Mononuclear cell (primary cell): ENCODE data around the gene SELENON. TPM values are rescaled to one million over a fixed set of nuclear protein-coding genes. Genes with fewer than 3 reads are reported as not detected.

Experiments
- H3K27me3 ChIP-seq: 2 replicates; pipeline ENCODE4 v1.6.0; 2011; ENCODE audit warnings: low read length, control low read depth; ENCODE audit not compliant: insufficient read depth
- H3K4me1 ChIP-seq: 2 replicates; pipeline ENCODE4 v1.5.1; 2011; ENCODE audit warnings: mild to moderate bottlenecking, low read length, control low read depth; ENCODE audit not compliant: insufficient read depth
- H3K4me3 ChIP-seq: 2 replicates; pipeline ENCODE4 v1.5.1; 2011; ENCODE audit warnings: mild to moderate bottlenecking, low read length, moderate library complexity
- H3K9me3 ChIP-seq: 2 replicates; pipeline ENCODE4 v1.5.1; 2011; ENCODE audit warnings: low read depth, mild to moderate bottlenecking, control low read depth, low read length
- total RNA-seq: library from RNA; depleted of rRNA; stranded (reverse); fragments of >200 nt; gene quantifications from one replicate; pipeline ENCODE4 v1.2.3, GENCODE V29; 2012

Gene SELENON
- 13.4 TPM for total RNA-seq

- Histone ChIP-seq H3K27me3 (no peaks in the 10 kb centered on the region), H3K4me3 (peak within 1 kb of the TSS; percentile 29), H3K9me3 (no peaks in the 10 kb centered on the region), H3K4me1 (peaks cover 53% of the 10 kb centered on the region)
Observed at GRCh38 chr1:25799935-25800702, at the start of gene SELENON. Gene SELENON (plus strand): TSS chr1:25800193. CDS start chr1:25800231, 38 bp downstream.

GRCh38 chr1:25750923-25751605 lies 48.9 kb upstream of the SELENON start:
- H3K27me3 ChIP-seq, result no peaks in the 10 kb centered on the region
- H3K4me1 ChIP-seq, result peaks cover 16% of the 10 kb centered on the region
- no peaks in the 10 kb centered on the region for H3K9me3 ChIP-seq
- H3K4me3 ChIP-seq, result no peak overlapping the region

- H3K9me3 ChIP-seq, result no peaks in the 10 kb centered on the region
- H3K4me3 ChIP-seq, result no peak overlapping the region
- H3K27me3 ChIP-seq, result no peaks in the 10 kb centered on the region
- peaks cover 21% of the 10 kb centered on the region for H3K4me1 ChIP-seq
Observed at GRCh38 chr1:25754470-25755181, 45.4 kb upstream of the SELENON start.

- H3K27me3 ChIP-seq, result no peaks in the 10 kb centered on the region
- peaks cover 21% of the 10 kb centered on the region for H3K4me1 ChIP-seq
- no peaks in the 10 kb centered on the region for H3K9me3 ChIP-seq
- no peak overlapping the region for H3K4me3 ChIP-seq
Observed at GRCh38 chr1:25755475-25756125, 44.4 kb upstream of the SELENON start.

GRCh38 chr1:25756215-25756614 lies 43.8 kb upstream of the SELENON start:
- Histone ChIP-seq H3K4me1 (peaks cover 21% of the 10 kb centered on the region), H3K4me3 (no peak overlapping the region), H3K9me3 (no peaks in the 10 kb centered on the region), H3K27me3 (no peaks in the 10 kb centered on the region)

GRCh38 chr1:25757151-25757845 lies 42.7 kb upstream of the SELENON start:
- H3K9me3 ChIP-seq, result no peaks in the 10 kb centered on the region
- H3K27me3 ChIP-seq, result no peaks in the 10 kb centered on the region
- H3K4me1 ChIP-seq, result peaks cover 21% of the 10 kb centered on the region
- no peak overlapping the region for H3K4me3 ChIP-seq

- no peaks in the 10 kb centered on the region for H3K27me3 ChIP-seq
- H3K4me3 ChIP-seq, result no peak overlapping the region
- H3K9me3 ChIP-seq, result no peaks in the 10 kb centered on the region
- peaks cover 21% of the 10 kb centered on the region for H3K4me1 ChIP-seq
Observed at GRCh38 chr1:25757846-25758185, 42.2 kb upstream of the SELENON start.

- Histone ChIP-seq H3K4me3 (no peak overlapping the region), H3K27me3 (no peaks in the 10 kb centered on the region), H3K9me3 (no peaks in the 10 kb centered on the region), H3K4me1 (peaks cover 21% of the 10 kb centered on the region)
Observed at GRCh38 chr1:25758466-25759070, 41.4 kb upstream of the SELENON start.

GRCh38 chr1:25760122-25760719 lies 39.8 kb upstream of the SELENON start:
- H3K4me1 ChIP-seq, result peaks cover 10% of the 10 kb centered on the region
- no peak overlapping the region for H3K4me3 ChIP-seq
- H3K9me3 ChIP-seq, result no peaks in the 10 kb centered on the region
- no peaks in the 10 kb centered on the region for H3K27me3 ChIP-seq

- Histone ChIP-seq H3K4me3 (no peak overlapping the region), H3K4me1 (peaks cover 7% of the 10 kb centered on the region), H3K27me3 (no peaks in the 10 kb centered on the region), H3K9me3 (no peaks in the 10 kb centered on the region)
Observed at GRCh38 chr1:25760871-25761270, 39.1 kb upstream of the SELENON start.

- no peaks in the 10 kb centered on the region for H3K9me3 ChIP-seq
- no peak overlapping the region for H3K4me3 ChIP-seq
- peaks cover 3% of the 10 kb centered on the region for H3K4me1 ChIP-seq
- no peaks in the 10 kb centered on the region for H3K27me3 ChIP-seq
Observed at GRCh38 chr1:25763493-25763892, 36.5 kb upstream of the SELENON start.

- H3K4me3 ChIP-seq, result no peak overlapping the region
Observed at GRCh38 chr1:25765136-25765922, 34.7 kb upstream of the SELENON start.

GRCh38 chr1:25765923-25766589 lies 33.9 kb upstream of the SELENON start:
- Histone ChIP-seq H3K4me3 (no peak overlapping the region), H3K9me3 (no peaks in the 10 kb centered on the region)

More at GRCh38 chr1:25765136-25765922, 34.7 kb upstream of the SELENON start:
- Histone ChIP-seq H3K9me3 (no peaks in the 10 kb centered on the region), H3K27me3 (no peaks in the 10 kb centered on the region), H3K4me1 (peaks cover 4% of the 10 kb centered on the region)

More at GRCh38 chr1:25765923-25766589, 33.9 kb upstream of the SELENON start:
- Histone ChIP-seq H3K4me1 (peaks cover 11% of the 10 kb centered on the region), H3K27me3 (no peaks in the 10 kb centered on the region)
